Measurements from ENCODE around the gene ABLIM3.

The ABLIM3 gene

GRCh38 chr5:149211566-149211965 is 70.3 kb downstream of the ABLIM3 start:
- no peak for TF ChIP-seq OSR1 (CRISPR knock-in tag; IDR thresholded peaks at IDR 0.05)
- TF ChIP-seq POU6F1 (CRISPR knock-in tag; IDR thresholded peaks at IDR 0.05; ENCODE audit: borderline replicate concordance, low read depth) = no peak
- no peak for TF ChIP-seq CREB5 (CRISPR knock-in tag; IDR thresholded peaks at IDR 0.05; ENCODE audit: low read depth)
- TF ChIP-seq ISL1 (CRISPR knock-in tag; IDR thresholded peaks at IDR 0.05) = no peak
- no peak for TF ChIP-seq TCF4 (CRISPR knock-in tag; IDR thresholded peaks at IDR 0.05; ENCODE audit: borderline replicate concordance)
- TF ChIP-seq RARB (CRISPR knock-in tag; IDR thresholded peaks at IDR 0.05) = no peak
- no peak for TF ChIP-seq ARNTL (CRISPR knock-in tag; IDR thresholded peaks at IDR 0.05; ENCODE audit: borderline replicate concordance, low read depth)
- TF ChIP-seq ZC3H10 (CRISPR knock-in tag; IDR thresholded peaks at IDR 0.05) = no peak
- no peak for TF ChIP-seq PPARA (CRISPR knock-in tag; IDR thresholded peaks at IDR 0.05; ENCODE audit: borderline replicate concordance)
- no peak for TF ChIP-seq CSRNP3 (CRISPR knock-in tag; IDR thresholded peaks at IDR 0.05)
- no peak for TF ChIP-seq ZFP30 (CRISPR knock-in tag; IDR thresholded peaks at IDR 0.05)
- no peak for TF ChIP-seq SNAI2 (CRISPR knock-in tag; IDR thresholded peaks at IDR 0.05)
- TF ChIP-seq TOX (CRISPR knock-in tag; IDR thresholded peaks at IDR 0.05; ENCODE audit: borderline replicate concordance) = no peak
- no peak for TF ChIP-seq BACH2 (CRISPR knock-in tag; IDR thresholded peaks at IDR 0.05; ENCODE audit: borderline replicate concordance)
- TF ChIP-seq ZFP3 (CRISPR knock-in tag; IDR thresholded peaks at IDR 0.05) = no peak
- no peak for TF ChIP-seq CSDC2 (CRISPR knock-in tag; IDR thresholded peaks at IDR 0.05)
- no peak for TF ChIP-seq ZNF70 (CRISPR knock-in tag; IDR thresholded peaks at IDR 0.05)
- TF ChIP-seq PATZ1 (CRISPR knock-in tag; IDR thresholded peaks at IDR 0.05; ENCODE audit: borderline replicate concordance) = no peak
- no peak for TF ChIP-seq ZNF565 (CRISPR knock-in tag; conservative IDR thresholded peaks at IDR 0.05; ENCODE audit: low read depth)
- no peak for ATAC-seq

- ATAC-seq = peak; percentile 55
- TF ChIP-seq TOX (CRISPR knock-in tag; IDR thresholded peaks at IDR 0.05; ENCODE audit: borderline replicate concordance) (no peak), CSRNP3 (CRISPR knock-in tag; IDR thresholded peaks at IDR 0.05) (no peak), ESRRG (CRISPR knock-in tag; IDR thresholded peaks at IDR 0.05) (no peak), CSDC2 (CRISPR knock-in tag; IDR thresholded peaks at IDR 0.05) (no peak), ZC3H10 (CRISPR knock-in tag; IDR thresholded peaks at IDR 0.05) (no peak), PATZ1 (CRISPR knock-in tag; IDR thresholded peaks at IDR 0.05; ENCODE audit: borderline replicate concordance) (no peak), ZNF8 (CRISPR knock-in tag; IDR thresholded peaks at IDR 0.05) (no peak), GLIS3 (CRISPR knock-in tag; IDR thresholded peaks at IDR 0.05) (no peak), ARNTL (CRISPR knock-in tag; IDR thresholded peaks at IDR 0.05; ENCODE audit: borderline replicate concordance, low read depth) (no peak), POU6F1 (CRISPR knock-in tag; IDR thresholded peaks at IDR 0.05; ENCODE audit: borderline replicate concordance, low read depth) (no peak), OSR1 (CRISPR knock-in tag; IDR thresholded peaks at IDR 0.05) (no peak), TCF4 (CRISPR knock-in tag; IDR thresholded peaks at IDR 0.05; ENCODE audit: borderline replicate concordance) (no peak), ZFP30 (CRISPR knock-in tag; IDR thresholded peaks at IDR 0.05) (no peak), CREB5 (CRISPR knock-in tag; IDR thresholded peaks at IDR 0.05; ENCODE audit: low read depth) (no peak), BACH2 (CRISPR knock-in tag; IDR thresholded peaks at IDR 0.05; ENCODE audit: borderline replicate concordance) (no peak), ZFP3 (CRISPR knock-in tag; IDR thresholded peaks at IDR 0.05) (no peak)
Observed at GRCh38 chr5:149212198-149212951, 71.1 kb downstream of the ABLIM3 start.

All from SK-N-SH treated with all-trans-retinoic acid at 6 μM for 48 hours (cell line).